GM10266 (cell line): Measurements from ENCODE around the gene LSM6.

Experiments used
- DNase-seq: peaks from one replicate; pipeline ENCODE4 v3.0.0; 2012; ENCODE audit errors: extremely low spot score
- TF ChIP-seq, protein P1 (sequence below): IDR thresholded peaks from 2 replicates; pipeline ENCODE4 v1.5.1; 2012; ENCODE audit warnings: mild to moderate bottlenecking, low read depth; ENCODE audit not compliant: control insufficient read depth, insufficient read depth; ENCODE audit errors: missing control alignments

Gene LSM6

DNA sequence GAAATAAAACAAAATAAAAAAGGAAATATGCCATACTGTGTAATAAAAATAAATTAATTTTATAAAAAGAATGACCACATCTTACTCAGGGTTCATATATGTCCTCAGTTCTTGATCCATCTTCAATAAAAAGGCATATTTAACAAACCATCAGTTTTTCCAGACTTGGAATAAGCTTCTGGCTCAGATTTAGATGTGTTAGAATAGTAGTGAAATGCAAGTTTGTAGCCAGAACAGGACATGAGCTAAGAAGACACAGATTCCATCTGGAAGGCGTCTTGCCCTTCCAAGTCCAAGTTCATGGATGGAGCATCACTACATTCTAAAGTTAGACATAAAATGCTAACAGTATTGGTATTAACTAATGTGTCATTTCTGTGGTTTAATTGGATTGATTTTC is 10.3 kb upstream of the LSM6 start:
- DNase-seq: no peak
- TF ChIP-seq, protein P1, sequence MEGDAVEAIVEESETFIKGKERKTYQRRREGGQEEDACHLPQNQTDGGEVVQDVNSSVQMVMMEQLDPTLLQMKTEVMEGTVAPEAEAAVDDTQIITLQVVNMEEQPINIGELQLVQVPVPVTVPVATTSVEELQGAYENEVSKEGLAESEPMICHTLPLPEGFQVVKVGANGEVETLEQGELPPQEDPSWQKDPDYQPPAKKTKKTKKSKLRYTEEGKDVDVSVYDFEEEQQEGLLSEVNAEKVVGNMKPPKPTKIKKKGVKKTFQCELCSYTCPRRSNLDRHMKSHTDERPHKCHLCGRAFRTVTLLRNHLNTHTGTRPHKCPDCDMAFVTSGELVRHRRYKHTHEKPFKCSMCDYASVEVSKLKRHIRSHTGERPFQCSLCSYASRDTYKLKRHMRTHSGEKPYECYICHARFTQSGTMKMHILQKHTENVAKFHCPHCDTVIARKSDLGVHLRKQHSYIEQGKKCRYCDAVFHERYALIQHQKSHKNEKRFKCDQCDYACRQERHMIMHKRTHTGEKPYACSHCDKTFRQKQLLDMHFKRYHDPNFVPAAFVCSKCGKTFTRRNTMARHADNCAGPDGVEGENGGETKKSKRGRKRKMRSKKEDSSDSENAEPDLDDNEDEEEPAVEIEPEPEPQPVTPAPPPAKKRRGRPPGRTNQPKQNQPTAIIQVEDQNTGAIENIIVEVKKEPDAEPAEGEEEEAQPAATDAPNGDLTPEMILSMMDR: no peak

- no peak for DNase-seq
Observed at GRCh38 chr4:146165840-146166239, 9.7 kb upstream of the LSM6 start.

GRCh38 chr4:146170149-146170548 is 5.4 kb upstream of the LSM6 start:
- TF ChIP-seq, protein P1: no peak
- no peak for DNase-seq

More at GRCh38 chr4:146165840-146166239, 9.7 kb upstream of the LSM6 start:
- TF ChIP-seq, protein P1: no peak

DNA sequence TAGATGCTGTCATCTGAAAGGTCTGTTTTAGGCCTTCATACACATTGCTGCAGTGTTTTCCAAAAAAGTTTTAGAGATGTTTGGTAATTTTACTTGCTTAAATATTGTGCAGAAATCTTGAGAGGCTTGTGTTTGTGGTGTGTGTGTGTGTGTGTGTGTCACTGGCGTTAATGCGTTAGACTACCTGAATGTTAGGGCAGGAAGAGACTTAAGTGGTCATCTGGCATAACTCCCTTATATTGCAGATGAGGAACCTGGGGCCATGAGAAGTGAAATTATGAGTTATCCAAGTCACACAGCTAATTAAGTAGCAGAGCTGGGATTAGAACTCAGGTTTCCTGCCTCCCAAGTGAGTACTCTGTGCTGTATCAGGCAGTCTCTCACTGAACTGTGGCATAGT is 1.4 kb downstream of the LSM6 start:
- DNase-seq: no peak
- TF ChIP-seq, protein P1: no peak

GRCh38 chr4:146178126-146178525 is 2.6 kb downstream of the LSM6 start:
- DNase-seq: no peak
- TF ChIP-seq, protein P1: no peak

- no peak for DNase-seq
- TF ChIP-seq, protein P1: no peak
Observed at GRCh38 chr4:146179784-146180370, 4.4 kb downstream of the LSM6 start.

DNA sequence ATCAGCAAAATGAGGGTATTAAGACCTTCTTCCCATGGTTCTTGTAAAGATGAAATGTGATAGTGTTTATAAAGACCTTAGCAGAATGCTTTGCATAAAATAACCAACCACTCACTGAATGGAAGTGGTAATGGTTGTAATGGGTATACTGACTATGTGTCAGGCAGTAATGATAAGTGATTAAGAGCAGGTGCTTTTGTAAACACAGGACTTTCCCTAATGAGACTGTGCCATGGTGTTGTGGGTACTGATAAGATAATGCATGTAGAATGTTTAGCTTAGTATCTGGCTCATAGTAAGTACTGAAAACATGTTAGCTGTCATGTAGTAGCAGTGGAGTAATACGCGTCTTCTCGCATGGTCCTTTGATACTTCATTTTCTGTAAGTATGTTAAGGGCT is 6.9 kb downstream of the LSM6 start:
- no peak for DNase-seq

More for the DNA sequence above, 6.9 kb downstream of the LSM6 start:
- TF ChIP-seq, protein P1: no peak
